Panc1 (cell line): ENCODE measurements around the gene MED8. TPM values are rescaled to one million over a fixed set of nuclear protein-coding genes. Genes with fewer than 3 reads are reported as not detected.
A peak's percentile ranks its signal among the peaks of the same experiment; 100 is the strongest.

Experiments
- ATAC-seq: fragments of 200-7000 bp; cut with Tn5 transposase; 2 replicates; pipeline ENCODE4 v1.9.1; 2020; ENCODE audit warnings: mild to moderate bottlenecking, moderate library complexity
- BruUV-seq: library from RNA; stranded (reverse); fragments of 400-500 nt; replicated peaks from 2 replicates; lab custom pipeline; 2021; lab: Mats Ljungman, UMichigan
- CTCF ChIA-PET: fragments of 300-600 bp; sonication (Branson Sonifier 250); formaldehyde crosslinking; loops from one replicate; lab custom pipeline; 2022; ENCODE audit warnings: antibody characterized with exemption; lab: Charles Lee
- POLR2A ChIA-PET: fragments of 300-600 bp; sonication (Branson Sonifier 250); formaldehyde crosslinking; loops from one replicate; lab custom pipeline; 2022; ENCODE audit warnings: antibody characterized with exemption; lab: Charles Lee
- DNase-seq: peaks from one replicate; pipeline ENCODE4 v3.0.0-alpha.2; 2010; ENCODE audit warnings: low read depth, low spot score
- H3K27ac ChIP-seq: 2 replicates; pipeline ENCODE4 v1.5.1; 2011; ENCODE audit warnings: mild to moderate bottlenecking, low read length, inconsistent platforms
- H3K27me3 ChIP-seq: fragments of 200-500 bp; sonication (Bioruptor generic); 2 replicates; pipeline ENCODE4 v1.6.0; 2014; ENCODE audit warnings: low read length, inconsistent platforms; ENCODE audit not compliant: control insufficient read depth, insufficient read depth
- H3K36me3 ChIP-seq: fragments of 200-500 bp; sonication (Bioruptor generic); 2 replicates; pipeline ENCODE4 v1.5.1; 2014; ENCODE audit warnings: inconsistent platforms, mild to moderate bottlenecking, low read length, moderate library complexity; ENCODE audit not compliant: control insufficient read depth, insufficient read depth
- H3K4me1 ChIP-seq: 2 replicates; pipeline ENCODE4 v1.5.1; 2011; ENCODE audit warnings: inconsistent platforms, mild to moderate bottlenecking, low read length, moderate library complexity; ENCODE audit not compliant: control insufficient read depth, insufficient read depth
- H3K4me3 ChIP-seq, 2 experiments: 2 replicates each; pipeline ENCODE4 v1.5.1; 2011 to 2012; ENCODE audit warnings: low read depth in 2 of 2, low read length in 2 of 2, mild to moderate bottlenecking in 2 of 2, inconsistent platforms in 1 of 2, moderate library complexity in 1 of 2
- H3K9me3 ChIP-seq: fragments of 200-500 bp; sonication (Bioruptor generic); 2 replicates; pipeline ENCODE4 v1.5.1; 2014; ENCODE audit warnings: low read depth, mild to moderate bottlenecking, inconsistent platforms, low read length, moderate library complexity; ENCODE audit not compliant: control insufficient read depth, insufficient read depth
- POLR2AphosphoS5 ChIP-seq: IDR thresholded peaks from 2 replicates; pipeline ENCODE4 v1.6.1; 2012; ENCODE audit warnings: mild to moderate bottlenecking, low read depth, low read length, moderate library complexity
- SIN3A ChIP-seq: IDR thresholded peaks from 2 replicates; pipeline ENCODE4 v1.6.1; 2012; ENCODE audit warnings: low read depth, mild to moderate bottlenecking, low read length, moderate library complexity, borderline replicate concordance; ENCODE audit not compliant: insufficient read depth
- TCF7L2 ChIP-seq: IDR thresholded peaks from 2 replicates; pipeline ENCODE4 v1.6.1; 2011; ENCODE audit warnings: mild to moderate bottlenecking, low read depth, low read length, inconsistent platforms
- in situ Hi-C: cut with HindIII; loops from 2 replicates; pipeline ENCODE4 v1.10.0; 2016; ENCODE audit warnings: low sequenced_read_pairs, low pct_unique_long_range_greater_than_20kb
- intact Hi-C: fragments of 100-400 bp; cut with micrococcal nuclease; formaldehyde crosslinking; loops from one replicate; pipeline ENCODE4 v1.10.0; 2022; ENCODE audit not compliant: unreplicated experiment
- total RNA-seq: library from RNA; stranded (reverse); gene quantifications from one replicate; pipeline ENCODE4 v1.2.1, GENCODE V29; 2021; ENCODE audit not compliant: unreplicated experiment
- TF ChIP-seq, protein P1 (sequence below), 2 experiments: IDR thresholded peaks; 2 replicates each; pipeline ENCODE4 v1.6.1; 2011 to 2012; ENCODE audit warnings: low read depth in 2 of 2, control low read depth in 1 of 2, low read length in 1 of 2, mild to moderate bottlenecking in 1 of 2, moderate library complexity in 1 of 2; ENCODE audit not compliant: insufficient read depth in 1 of 2
- TF ChIP-seq, protein P2 (sequence below): fragments of 450-650 bp; IDR thresholded peaks from 2 replicates; pipeline ENCODE4 v1.5.1; 2017; ENCODE audit warnings: mild to moderate bottlenecking

The MED8 gene
- total RNA-seq, 1 experiment from 2014 or later: 50.8 TPM

DNA sequence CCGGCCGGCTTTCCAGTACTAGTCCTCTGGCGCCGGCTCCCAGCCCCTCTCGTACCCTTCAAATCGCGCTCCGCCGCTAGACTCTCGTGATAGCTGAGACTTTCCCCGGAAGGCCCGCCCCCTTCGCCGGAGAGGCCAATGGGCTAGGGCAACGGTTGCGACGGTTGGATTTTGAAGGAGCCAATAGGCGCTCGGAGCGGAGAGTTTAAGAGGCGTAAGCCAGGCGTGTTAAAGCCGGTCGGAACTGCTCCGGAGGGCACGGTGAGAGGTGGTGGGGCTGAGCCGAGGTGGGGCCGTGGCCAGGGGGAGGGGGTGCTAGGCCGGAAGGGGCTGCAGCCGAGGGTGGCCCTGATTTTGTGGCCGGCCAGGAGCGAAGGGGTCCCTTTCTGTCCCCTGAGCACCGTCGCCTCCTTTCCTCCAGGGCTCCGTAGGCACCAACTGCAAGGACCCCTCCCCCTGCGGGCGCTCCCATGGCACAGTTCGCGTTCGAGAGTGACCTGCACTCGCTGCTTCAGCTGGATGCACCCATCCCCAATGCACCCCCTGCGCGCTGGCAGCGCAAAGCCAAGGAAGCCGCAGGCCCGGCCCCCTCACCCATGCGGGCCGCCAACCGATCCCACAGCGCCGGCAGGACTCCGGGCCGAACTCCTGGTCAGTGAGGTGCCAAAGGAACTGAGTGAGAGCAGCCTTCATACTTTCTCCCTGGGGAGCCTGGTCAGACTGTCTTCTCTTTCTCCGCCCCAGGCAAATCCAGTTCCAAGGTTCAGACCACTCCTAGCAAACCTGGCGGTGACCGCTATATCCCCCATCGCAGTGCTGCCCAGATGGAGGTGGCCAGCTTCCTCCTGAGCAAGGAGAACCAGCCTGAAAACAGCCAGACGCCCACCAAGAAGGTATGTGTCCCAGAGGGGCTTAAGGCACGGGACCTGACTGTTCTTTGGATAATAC lies 30.6 kb downstream of the MED8 start, which contains the start of gene CDC20:
TSS of gene CDC20 (plus strand) at position 236 of the 948 bp plus-strand sequence. CDS start at position 471, 235 bp downstream.
- Histone ChIP-seq H3K27me3 (no peaks in the 10 kb centered on the region), H3K4me1 (peaks cover 28% of the 10 kb centered on the region), H3K36me3 (peaks cover 12% of the 10 kb centered on the region), H3K9me3 (no peaks in the 10 kb centered on the region), H3K4me3 (peak within 1 kb of the TSS; percentile 90 to 95), H3K27ac (peak within 1 kb of the TSS; percentile 100)
- peak; percentile 95 for ATAC-seq
- intact Hi-C loops (loop anchor here (5.0 kb wide), 1 partner anchor 122 kb away; no protein-coding TSS in a partner anchor), in situ Hi-C loops (no loop called here)
- ChIA-PET POLR2A (interaction anchor here (1.4 kb wide), 1 partner anchor 10 kb away, joined by 3 read pairs; no protein-coding TSS in a partner anchor), CTCF (no interaction called here)
- peak; percentile 100 for TF ChIP-seq SIN3A
- no peak for TF ChIP-seq TCF7L2
- peak; percentile 92 for TF ChIP-seq POLR2AphosphoS5
- TF ChIP-seq, protein P1, sequence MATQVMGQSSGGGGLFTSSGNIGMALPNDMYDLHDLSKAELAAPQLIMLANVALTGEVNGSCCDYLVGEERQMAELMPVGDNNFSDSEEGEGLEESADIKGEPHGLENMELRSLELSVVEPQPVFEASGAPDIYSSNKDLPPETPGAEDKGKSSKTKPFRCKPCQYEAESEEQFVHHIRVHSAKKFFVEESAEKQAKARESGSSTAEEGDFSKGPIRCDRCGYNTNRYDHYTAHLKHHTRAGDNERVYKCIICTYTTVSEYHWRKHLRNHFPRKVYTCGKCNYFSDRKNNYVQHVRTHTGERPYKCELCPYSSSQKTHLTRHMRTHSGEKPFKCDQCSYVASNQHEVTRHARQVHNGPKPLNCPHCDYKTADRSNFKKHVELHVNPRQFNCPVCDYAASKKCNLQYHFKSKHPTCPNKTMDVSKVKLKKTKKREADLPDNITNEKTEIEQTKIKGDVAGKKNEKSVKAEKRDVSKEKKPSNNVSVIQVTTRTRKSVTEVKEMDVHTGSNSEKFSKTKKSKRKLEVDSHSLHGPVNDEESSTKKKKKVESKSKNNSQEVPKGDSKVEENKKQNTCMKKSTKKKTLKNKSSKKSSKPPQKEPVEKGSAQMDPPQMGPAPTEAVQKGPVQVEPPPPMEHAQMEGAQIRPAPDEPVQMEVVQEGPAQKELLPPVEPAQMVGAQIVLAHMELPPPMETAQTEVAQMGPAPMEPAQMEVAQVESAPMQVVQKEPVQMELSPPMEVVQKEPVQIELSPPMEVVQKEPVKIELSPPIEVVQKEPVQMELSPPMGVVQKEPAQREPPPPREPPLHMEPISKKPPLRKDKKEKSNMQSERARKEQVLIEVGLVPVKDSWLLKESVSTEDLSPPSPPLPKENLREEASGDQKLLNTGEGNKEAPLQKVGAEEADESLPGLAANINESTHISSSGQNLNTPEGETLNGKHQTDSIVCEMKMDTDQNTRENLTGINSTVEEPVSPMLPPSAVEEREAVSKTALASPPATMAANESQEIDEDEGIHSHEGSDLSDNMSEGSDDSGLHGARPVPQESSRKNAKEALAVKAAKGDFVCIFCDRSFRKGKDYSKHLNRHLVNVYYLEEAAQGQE (IDR thresholded peaks at IDR 0.05; ENCODE audit: insufficient read depth in 1 of 2, low read depth in 2 of 2, low read length in 1 of 2): 0 out of 4 replicates have a peak, but pooled peaks of 1 of the 2 experiments have one; percentile 14
- TF ChIP-seq, protein P2, sequence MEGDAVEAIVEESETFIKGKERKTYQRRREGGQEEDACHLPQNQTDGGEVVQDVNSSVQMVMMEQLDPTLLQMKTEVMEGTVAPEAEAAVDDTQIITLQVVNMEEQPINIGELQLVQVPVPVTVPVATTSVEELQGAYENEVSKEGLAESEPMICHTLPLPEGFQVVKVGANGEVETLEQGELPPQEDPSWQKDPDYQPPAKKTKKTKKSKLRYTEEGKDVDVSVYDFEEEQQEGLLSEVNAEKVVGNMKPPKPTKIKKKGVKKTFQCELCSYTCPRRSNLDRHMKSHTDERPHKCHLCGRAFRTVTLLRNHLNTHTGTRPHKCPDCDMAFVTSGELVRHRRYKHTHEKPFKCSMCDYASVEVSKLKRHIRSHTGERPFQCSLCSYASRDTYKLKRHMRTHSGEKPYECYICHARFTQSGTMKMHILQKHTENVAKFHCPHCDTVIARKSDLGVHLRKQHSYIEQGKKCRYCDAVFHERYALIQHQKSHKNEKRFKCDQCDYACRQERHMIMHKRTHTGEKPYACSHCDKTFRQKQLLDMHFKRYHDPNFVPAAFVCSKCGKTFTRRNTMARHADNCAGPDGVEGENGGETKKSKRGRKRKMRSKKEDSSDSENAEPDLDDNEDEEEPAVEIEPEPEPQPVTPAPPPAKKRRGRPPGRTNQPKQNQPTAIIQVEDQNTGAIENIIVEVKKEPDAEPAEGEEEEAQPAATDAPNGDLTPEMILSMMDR: no peak
- peak; percentile 93 for DNase-seq
- no TSS peak for BruUV-seq

DNA sequence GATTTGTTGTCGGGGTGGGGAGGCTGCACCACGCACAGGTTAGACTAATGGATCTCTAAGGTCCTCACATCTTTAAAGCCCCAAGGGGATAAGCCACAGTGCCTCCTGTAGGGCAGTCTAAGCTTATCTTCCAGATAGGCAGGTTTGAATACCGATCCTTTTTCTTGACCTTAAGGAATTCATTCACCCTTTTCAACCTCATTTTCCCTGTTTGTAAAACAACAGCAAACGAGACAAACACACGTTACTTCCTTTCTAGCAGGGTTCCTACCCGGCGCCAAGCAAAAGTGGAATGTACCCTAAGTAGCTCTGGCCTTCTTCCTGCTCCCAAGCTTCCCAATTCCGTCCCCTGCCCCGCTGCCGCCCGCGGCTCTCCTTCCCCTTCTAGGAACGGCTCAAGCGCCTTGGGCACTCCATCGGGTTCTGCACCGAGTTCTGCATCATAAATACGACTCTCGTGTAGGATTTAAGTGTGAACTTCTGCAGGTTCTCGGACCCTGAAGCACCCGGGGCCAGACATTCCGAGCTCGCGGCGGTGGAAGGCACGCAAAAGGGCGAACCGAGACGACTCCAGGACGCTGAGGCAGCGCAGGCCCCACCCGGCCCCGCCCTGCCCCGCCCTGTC lies 31.4 kb downstream of the MED8 start:
- Histone ChIP-seq H3K36me3 (peaks cover 12% of the 10 kb centered on the region), H3K27me3 (no peaks in the 10 kb centered on the region), H3K4me3 (peak overlapping the region; percentile 90 to 95), H3K9me3 (no peaks in the 10 kb centered on the region), H3K4me1 (peaks cover 28% of the 10 kb centered on the region), H3K27ac (peak overlapping the region; percentile 100)
- ChIA-PET POLR2A (interaction anchor here (0.6 to 1.4 kb wide), 2 partner anchors 10 to 196 kb away, joined by 3 to 4 read pairs; no protein-coding TSS in a partner anchor), CTCF (interaction anchor here (0.5 to 1.0 kb wide), 3 partner anchors 8 to 132 kb away, joined by 3 to 13 read pairs (median 4); no protein-coding TSS in a partner anchor)
- ATAC-seq (peak; percentile 8), DNase-seq (no peak)
- intact Hi-C loops (loop anchor here (5.0 kb wide), 1 partner anchor 121 kb away; no protein-coding TSS in a partner anchor), in situ Hi-C loops (no loop called here)
- TF ChIP-seq SIN3A: no peak
- TF ChIP-seq POLR2AphosphoS5: peak; percentile 93
- TF ChIP-seq, protein P2: no peak
- TF ChIP-seq, protein P1 (IDR thresholded peaks at IDR 0.05; ENCODE audit: insufficient read depth in 1 of 2, low read depth in 2 of 2, low read length in 1 of 2): no peak
- no peak for TF ChIP-seq TCF7L2
- TSS peak; percentile 80 for BruUV-seq
